Liver (tissue), 9 donors: ENCODE results near the gene PSMD12. TPM values are rescaled to one million over a fixed set of nuclear protein-coding genes. Genes with fewer than 3 reads are reported as not detected.

ENCODE experiments used
- DNase-seq: peaks from one replicate; pipeline ENCODE4 v3.0.0-alpha.2; 2017; ENCODE audit warnings: low spot score
- H3K27ac ChIP-seq, 2 donors: one replicate each; pipeline ENCODE4 v1.7.0; 2013; ENCODE audit warnings: inconsistent platforms in 2 of 2, low read length in 2 of 2, control low read depth in 1 of 2, low read depth in 1 of 2, mild to moderate bottlenecking in 1 of 2
- H3K27me3 ChIP-seq, 4 donors: one replicate each; pipeline versions ENCODE4 v1.6.1 to v1.7.0; 2013; ENCODE audit warnings: low read length in 3 of 4, inconsistent platforms in 1 of 4, mild to moderate bottlenecking in 1 of 4, moderate library complexity in 1 of 4; ENCODE audit not compliant: control insufficient read depth in 4 of 4, insufficient read depth in 4 of 4
- H3K36me3 ChIP-seq, 4 donors: one replicate each; pipeline versions ENCODE4 v1.6.1 to v1.7.0; 2013; ENCODE audit warnings: low read length in 3 of 4, mild to moderate bottlenecking in 3 of 4, low read depth in 1 of 4, moderate library complexity in 1 of 4; ENCODE audit not compliant: control insufficient read depth in 4 of 4, insufficient read depth in 3 of 4
- H3K4me1 ChIP-seq, 4 donors: one replicate each; pipeline versions ENCODE4 v1.6.1 to v1.7.0; 2013; ENCODE audit warnings: low read length in 3 of 4, mild to moderate bottlenecking in 3 of 4, moderate library complexity in 1 of 4; ENCODE audit not compliant: control insufficient read depth in 4 of 4, insufficient read depth in 4 of 4
- H3K4me3 ChIP-seq, 3 donors: one replicate each; pipeline versions ENCODE4 v1.6.1 to v1.7.0; 2013; ENCODE audit warnings: low read length in 3 of 3, control low read depth in 1 of 3, low read depth in 1 of 3, mild to moderate bottlenecking in 1 of 3
- H3K9ac ChIP-seq, 2 donors: one replicate each; pipeline ENCODE4 v1.7.0; 2013; ENCODE audit warnings: low read length in 2 of 2, mild to moderate bottlenecking in 2 of 2, moderate library complexity in 2 of 2, control low read depth in 1 of 2, low read depth in 1 of 2
- H3K9me3 ChIP-seq, 4 donors: one replicate each; pipeline versions ENCODE4 v1.6.1 to v1.7.0; 2013; ENCODE audit warnings: low read length in 3 of 4; ENCODE audit not compliant: control insufficient read depth in 4 of 4
- EGR1 ChIP-seq, 2 donors: IDR thresholded peaks; 2 replicates each; pipeline ENCODE4 v1.6.1; 2016 to 2018; ENCODE audit warnings: antibody characterized with exemption in 2 of 2, low read depth in 2 of 2
- FOXA1 ChIP-seq: IDR thresholded peaks from 2 replicates; pipeline ENCODE4 v1.6.1; 2016; ENCODE audit warnings: antibody characterized with exemption
- FOXA2 ChIP-seq: IDR thresholded peaks from 2 replicates; pipeline ENCODE4 v1.6.1; 2016; ENCODE audit warnings: antibody characterized with exemption
- JUND ChIP-seq, 2 donors: IDR thresholded peaks; 2 replicates each; pipeline ENCODE4 v1.6.1; 2016; ENCODE audit warnings: antibody characterized with exemption in 2 of 2
- RAD21 ChIP-seq, 2 donors: IDR thresholded peaks; 2 replicates each; pipeline ENCODE4 v1.6.1; 2016; ENCODE audit warnings: antibody characterized with exemption in 2 of 2, mild to moderate bottlenecking in 2 of 2
- RXRA ChIP-seq, 2 donors: IDR thresholded peaks; 2 replicates each; pipeline ENCODE4 v1.6.1; 2017 to 2018; ENCODE audit warnings: antibody characterized with exemption in 2 of 2, mild to moderate bottlenecking in 1 of 2
- SP1 ChIP-seq: IDR thresholded peaks from 2 replicates; pipeline ENCODE4 v1.6.1; 2018; ENCODE audit warnings: antibody characterized with exemption, mild to moderate bottlenecking
- TAF1 ChIP-seq: conservative IDR thresholded peaks from 2 replicates; pipeline ENCODE4 v1.6.1; 2016; ENCODE audit warnings: antibody characterized with exemption, mild to moderate bottlenecking
- YY1 ChIP-seq: IDR thresholded peaks from 2 replicates; pipeline ENCODE4 v1.6.1; 2016; ENCODE audit warnings: antibody characterized with exemption, mild to moderate bottlenecking
- WGBS: extraction: QIAGEN DNeasy Blood & Tissue Kit; methylation state at CpG from one replicate; pipeline ENCODE4 v1.1.7; 2013; 5-methylcytosine and 5-hydroxymethylcytosine counted together
- polyA plus RNA-seq, 2 donors: library from polyadenylated mRNA; stranded (reverse) in 1 of 2; unstranded in 1 of 2; fragments of 200-250 nt in 1 of 2; fragments of >200 nt in 1 of 2; fragmentation: Nextera tagmentation in 1 of 2; extraction: Ambion mirVana in 1 of 2; gene quantifications; one replicate each; pipeline versions ENCODE4 v1.2.1 to v1.2.3, GENCODE V29; 2013 to 2015
- total RNA-seq, 2 donors: library from RNA; depleted of rRNA; stranded (reverse); fragments of >200 nt; gene quantifications; one replicate each; pipeline ENCODE4 v1.2.3, GENCODE V29; 2014
- TF ChIP-seq, protein P1 (sequence below): IDR thresholded peaks from 2 replicates; pipeline ENCODE4 v1.6.1; 2016; ENCODE audit warnings: antibody characterized with exemption, mild to moderate bottlenecking
- TF ChIP-seq, protein P2 (sequence below): IDR thresholded peaks from 2 replicates; pipeline ENCODE4 v1.6.1; 2016; ENCODE audit warnings: antibody characterized with exemption
- TF ChIP-seq, protein P3 (sequence below): IDR thresholded peaks from 2 replicates; pipeline ENCODE4 v1.6.1; 2016; ENCODE audit warnings: antibody characterized with exemption
- TF ChIP-seq, protein P4 (sequence below): fragments of 150-350 bp; IDR thresholded peaks from 2 replicates; pipeline ENCODE4 v1.5.1; 2017; ENCODE audit warnings: improper control_type of control experiment, low read depth, low read length; ENCODE audit not compliant: missing input control
- donor health status: healthy.
- donor health status: healthy.
- donor health status: healthy.
- donor health status: healthy.
- donor health status: healthy.

Gene PSMD12
- total and polyA plus RNA-seq, 4 donors: 17.3 to 34.0 (median 25.7) TPM

DNA sequence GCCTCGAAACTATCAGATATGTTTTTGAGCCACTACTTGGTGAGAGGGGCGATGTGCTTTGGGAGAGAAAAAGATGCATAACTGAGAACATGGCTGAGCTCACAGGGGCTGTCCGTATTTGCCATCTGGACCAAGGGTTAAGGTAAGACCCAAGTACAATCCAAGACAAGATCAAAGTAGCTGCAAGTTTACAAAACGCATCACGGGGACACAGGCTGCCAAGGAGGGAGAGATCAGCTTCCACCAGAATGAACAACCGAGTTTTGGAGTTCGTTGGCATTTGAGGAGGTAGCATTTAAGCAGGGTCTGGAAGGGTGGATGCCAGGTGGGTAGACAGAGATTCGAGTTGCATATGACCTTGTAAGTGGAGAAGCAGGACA lies 12.9 kb upstream of the PSMD12 start:
- no peak for TF ChIP-seq FOXA2
- no peak for TF ChIP-seq YY1
- TF ChIP-seq EGR1 (IDR thresholded peaks at IDR 0.05; ENCODE audit: low read depth in 2 of 2): no peak
- no peak for TF ChIP-seq RAD21 (IDR thresholded peaks at IDR 0.05)
- TF ChIP-seq FOXA1: no peak
- TF ChIP-seq JUND (IDR thresholded peaks at IDR 0.05): no peak
- no peak for TF ChIP-seq RXRA (IDR thresholded peaks at IDR 0.05)
- TF ChIP-seq, protein P1, sequence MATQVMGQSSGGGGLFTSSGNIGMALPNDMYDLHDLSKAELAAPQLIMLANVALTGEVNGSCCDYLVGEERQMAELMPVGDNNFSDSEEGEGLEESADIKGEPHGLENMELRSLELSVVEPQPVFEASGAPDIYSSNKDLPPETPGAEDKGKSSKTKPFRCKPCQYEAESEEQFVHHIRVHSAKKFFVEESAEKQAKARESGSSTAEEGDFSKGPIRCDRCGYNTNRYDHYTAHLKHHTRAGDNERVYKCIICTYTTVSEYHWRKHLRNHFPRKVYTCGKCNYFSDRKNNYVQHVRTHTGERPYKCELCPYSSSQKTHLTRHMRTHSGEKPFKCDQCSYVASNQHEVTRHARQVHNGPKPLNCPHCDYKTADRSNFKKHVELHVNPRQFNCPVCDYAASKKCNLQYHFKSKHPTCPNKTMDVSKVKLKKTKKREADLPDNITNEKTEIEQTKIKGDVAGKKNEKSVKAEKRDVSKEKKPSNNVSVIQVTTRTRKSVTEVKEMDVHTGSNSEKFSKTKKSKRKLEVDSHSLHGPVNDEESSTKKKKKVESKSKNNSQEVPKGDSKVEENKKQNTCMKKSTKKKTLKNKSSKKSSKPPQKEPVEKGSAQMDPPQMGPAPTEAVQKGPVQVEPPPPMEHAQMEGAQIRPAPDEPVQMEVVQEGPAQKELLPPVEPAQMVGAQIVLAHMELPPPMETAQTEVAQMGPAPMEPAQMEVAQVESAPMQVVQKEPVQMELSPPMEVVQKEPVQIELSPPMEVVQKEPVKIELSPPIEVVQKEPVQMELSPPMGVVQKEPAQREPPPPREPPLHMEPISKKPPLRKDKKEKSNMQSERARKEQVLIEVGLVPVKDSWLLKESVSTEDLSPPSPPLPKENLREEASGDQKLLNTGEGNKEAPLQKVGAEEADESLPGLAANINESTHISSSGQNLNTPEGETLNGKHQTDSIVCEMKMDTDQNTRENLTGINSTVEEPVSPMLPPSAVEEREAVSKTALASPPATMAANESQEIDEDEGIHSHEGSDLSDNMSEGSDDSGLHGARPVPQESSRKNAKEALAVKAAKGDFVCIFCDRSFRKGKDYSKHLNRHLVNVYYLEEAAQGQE: no peak
- TF ChIP-seq, protein P2, sequence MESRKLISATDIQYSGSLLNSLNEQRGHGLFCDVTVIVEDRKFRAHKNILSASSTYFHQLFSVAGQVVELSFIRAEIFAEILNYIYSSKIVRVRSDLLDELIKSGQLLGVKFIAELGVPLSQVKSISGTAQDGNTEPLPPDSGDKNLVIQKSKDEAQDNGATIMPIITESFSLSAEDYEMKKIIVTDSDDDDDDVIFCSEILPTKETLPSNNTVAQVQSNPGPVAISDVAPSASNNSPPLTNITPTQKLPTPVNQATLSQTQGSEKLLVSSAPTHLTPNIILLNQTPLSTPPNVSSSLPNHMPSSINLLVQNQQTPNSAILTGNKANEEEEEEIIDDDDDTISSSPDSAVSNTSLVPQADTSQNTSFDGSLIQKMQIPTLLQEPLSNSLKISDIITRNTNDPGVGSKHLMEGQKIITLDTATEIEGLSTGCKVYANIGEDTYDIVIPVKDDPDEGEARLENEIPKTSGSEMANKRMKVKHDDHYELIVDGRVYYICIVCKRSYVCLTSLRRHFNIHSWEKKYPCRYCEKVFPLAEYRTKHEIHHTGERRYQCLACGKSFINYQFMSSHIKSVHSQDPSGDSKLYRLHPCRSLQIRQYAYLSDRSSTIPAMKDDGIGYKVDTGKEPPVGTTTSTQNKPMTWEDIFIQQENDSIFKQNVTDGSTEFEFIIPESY: no peak
- Histone ChIP-seq H3K27ac (peak overlapping the region; percentile 74 to 92), H3K36me3 (no peaks in the 10 kb centered on the region), H3K27me3 (no peaks in the 10 kb centered on the region), H3K9ac (peak overlapping the region; percentile 41 to 87), H3K4me3 (peak overlapping the region; percentile 61 to 77 (median 74)), H3K4me1 (peaks cover 3 to 27% (median 21%) of the 10 kb centered on the region in 4 donors), H3K9me3 (no peaks in the 10 kb centered on the region)
- DNase-seq: no peak
- WGBS: 74% methylated on average over 8 of the region's 8 CpGs

DNA sequence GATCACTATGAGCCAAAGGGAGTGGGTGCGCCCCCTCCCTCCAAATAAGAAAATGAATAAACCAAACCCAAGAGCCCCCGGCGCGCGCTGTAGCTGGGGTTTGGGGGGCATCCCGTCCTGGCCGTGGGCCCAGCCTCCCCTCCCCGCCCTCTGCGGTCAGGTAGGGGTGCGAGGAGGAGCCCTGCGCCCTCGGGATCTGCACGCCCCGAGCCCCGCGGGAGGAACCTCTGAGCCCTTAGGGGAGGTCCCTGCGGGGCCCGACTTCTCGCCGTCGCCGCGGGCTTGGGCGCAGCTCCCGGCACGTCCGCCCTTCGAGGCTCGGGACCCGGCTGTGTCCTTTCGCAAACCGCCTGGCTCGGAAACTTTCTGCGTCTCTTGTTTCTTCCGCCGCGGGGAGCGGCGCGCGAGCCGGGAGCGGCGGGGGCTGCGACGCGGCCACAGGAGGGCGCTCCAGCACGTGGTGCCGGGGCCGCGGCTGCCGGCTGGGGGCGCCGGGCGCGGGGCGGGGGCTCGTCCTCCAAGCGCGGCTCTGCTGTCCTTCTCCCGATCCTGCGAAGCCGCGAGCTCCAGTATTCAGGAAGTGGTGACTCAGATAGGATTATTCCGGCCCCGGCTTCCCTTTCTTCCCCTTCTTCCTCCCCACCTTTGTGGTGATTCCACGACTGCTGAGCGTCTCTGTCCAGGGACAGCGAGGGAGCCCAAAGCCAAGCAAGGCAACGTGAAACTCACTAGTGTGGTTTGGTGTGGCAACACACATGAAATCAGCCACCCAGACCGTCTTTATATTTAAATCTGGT lies 12.3 kb upstream of the PSMD12 start:
- Histone ChIP-seq H3K27me3 (no peaks in the 10 kb centered on the region), H3K4me3 (peak overlapping the region; percentile 74 to 86 (median 77)), H3K9ac (peak overlapping the region; percentile 41 to 94), H3K27ac (peak overlapping the region; percentile 92 to 93), H3K4me1 (peaks cover 3 to 28% (median 21%) of the 10 kb centered on the region in 4 donors), H3K9me3 (no peaks in the 10 kb centered on the region), H3K36me3 (no peaks in the 10 kb centered on the region)
- TF ChIP-seq, protein P1: no peak
- TF ChIP-seq, protein P3, sequence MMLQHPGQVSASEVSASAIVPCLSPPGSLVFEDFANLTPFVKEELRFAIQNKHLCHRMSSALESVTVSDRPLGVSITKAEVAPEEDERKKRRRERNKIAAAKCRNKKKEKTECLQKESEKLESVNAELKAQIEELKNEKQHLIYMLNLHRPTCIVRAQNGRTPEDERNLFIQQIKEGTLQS: no peak
- peak; percentile 52 for TF ChIP-seq TAF1
- TF ChIP-seq SP1: peak; percentile 6
- TF ChIP-seq RAD21 (IDR thresholded peaks at IDR 0.05): peak; percentile 47 to 69
- TF ChIP-seq JUND (IDR thresholded peaks at IDR 0.05): no peak
- TF ChIP-seq, protein P4, sequence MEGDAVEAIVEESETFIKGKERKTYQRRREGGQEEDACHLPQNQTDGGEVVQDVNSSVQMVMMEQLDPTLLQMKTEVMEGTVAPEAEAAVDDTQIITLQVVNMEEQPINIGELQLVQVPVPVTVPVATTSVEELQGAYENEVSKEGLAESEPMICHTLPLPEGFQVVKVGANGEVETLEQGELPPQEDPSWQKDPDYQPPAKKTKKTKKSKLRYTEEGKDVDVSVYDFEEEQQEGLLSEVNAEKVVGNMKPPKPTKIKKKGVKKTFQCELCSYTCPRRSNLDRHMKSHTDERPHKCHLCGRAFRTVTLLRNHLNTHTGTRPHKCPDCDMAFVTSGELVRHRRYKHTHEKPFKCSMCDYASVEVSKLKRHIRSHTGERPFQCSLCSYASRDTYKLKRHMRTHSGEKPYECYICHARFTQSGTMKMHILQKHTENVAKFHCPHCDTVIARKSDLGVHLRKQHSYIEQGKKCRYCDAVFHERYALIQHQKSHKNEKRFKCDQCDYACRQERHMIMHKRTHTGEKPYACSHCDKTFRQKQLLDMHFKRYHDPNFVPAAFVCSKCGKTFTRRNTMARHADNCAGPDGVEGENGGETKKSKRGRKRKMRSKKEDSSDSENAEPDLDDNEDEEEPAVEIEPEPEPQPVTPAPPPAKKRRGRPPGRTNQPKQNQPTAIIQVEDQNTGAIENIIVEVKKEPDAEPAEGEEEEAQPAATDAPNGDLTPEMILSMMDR: peak; percentile 86
- peak; percentile 76 for DNase-seq
- WGBS: under 1% methylated on average over 72 of the region's 72 CpGs
